ENCODE results near the gene VAC14. TPM values are rescaled to one million over a fixed set of nuclear protein-coding genes. Genes with fewer than 3 reads are reported as not detected.

Gene VAC14
- total RNA-seq, 1 experiment from 2014 or later = 65.5 TPM

GRCh38 chr16:70739389-70739788, 61.6 kb downstream of the VAC14 start:
- ChIA-PET CTCF (no interaction called here), POLR2A (ENCODE audit: unreplicated experiment) (no interaction called here)
- DNase-seq (no peak), ATAC-seq (no peak)
- Histone ChIP-seq H2AFZ (ENCODE audit: low read length) (no peak overlapping the region), H3K9me2 (replicated peaks; ENCODE audit: low read length) (no peaks in the 10 kb centered on the region), H3K4me2 (ENCODE audit: low read length) (no peak overlapping the region), H3K27me3 (ENCODE audit: low read length) (no peaks in the 10 kb centered on the region), H3K79me2 (ENCODE audit: low read length) (no peaks in the 10 kb centered on the region), H3K4me3 (ENCODE audit: low read length) (no peak overlapping the region), H3K27ac (ENCODE audit: low read length) (no peak overlapping the region), H3K9me3 (ENCODE audit: low read length) (no peaks in the 10 kb centered on the region), H4K20me1 (ENCODE audit: low read length) (no peaks in the 10 kb centered on the region), H3K9ac (ENCODE audit: low read length) (no peak overlapping the region), H3F3A (ENCODE audit: low read length, unreplicated experiment) (no peaks in the 10 kb centered on the region), H3K36me3 (ENCODE audit: low read depth, low read length) (peaks cover 8% of the 10 kb centered on the region), H3K4me1 (ENCODE audit: insufficient read depth, low read length) (no peaks in the 10 kb centered on the region)
- no TSS peak for BruUV-seq (replicated peaks)
- TF ChIP-seq EZH2 (IDR thresholded peaks at IDR 0.05; ENCODE audit: low read length, unreplicated experiment) (no peak), EZH2phosphoT487 (IDR thresholded peaks at IDR 0.05; ENCODE audit: borderline replicate concordance, low read length) (no peak), CTCF (conservative IDR thresholded peaks at IDR 0.05; ENCODE audit: low read depth, low read length) (no peak)
- intact Hi-C loops (cut with micrococcal nuclease) = no loop called here

GRCh38 chr16:70738083-70738977, 62.6 kb downstream of the VAC14 start:
- no peaks in the 10 kb centered on the region for H3K9me2 ChIP-seq (replicated peaks; ENCODE audit: low read length)
- no peak overlapping the region for H2AFZ ChIP-seq (ENCODE audit: low read length)
- DNase-seq (peak; percentile 46), ATAC-seq (peak; percentile 72)
- TF ChIP-seq EZH2 (IDR thresholded peaks at IDR 0.05; ENCODE audit: low read length, unreplicated experiment) (no peak), CTCF (conservative IDR thresholded peaks at IDR 0.05; ENCODE audit: low read depth, low read length) (peak; percentile 55), EZH2phosphoT487 (IDR thresholded peaks at IDR 0.05; ENCODE audit: borderline replicate concordance, low read length) (no peak)
- ChIA-PET POLR2A (ENCODE audit: unreplicated experiment) (no interaction called here), CTCF (interaction anchor here (0.6 kb wide), 1 partner anchor 31 kb away, joined by 3 read pairs; no protein-coding TSS in a partner anchor)
- no peaks in the 10 kb centered on the region for H4K20me1 ChIP-seq (ENCODE audit: low read length)
- H3K4me1 ChIP-seq (ENCODE audit: insufficient read depth, low read length) = no peaks in the 10 kb centered on the region
- BruUV-seq (replicated peaks) = no TSS peak
- H3K4me2 ChIP-seq (ENCODE audit: low read length) = no peak overlapping the region
- no peaks in the 10 kb centered on the region for H3K27me3 ChIP-seq (ENCODE audit: low read length)
- H3K27ac ChIP-seq (ENCODE audit: low read length) = no peak overlapping the region
- H3F3A ChIP-seq (ENCODE audit: low read length, unreplicated experiment) = no peaks in the 10 kb centered on the region
- no peak overlapping the region for H3K4me3 ChIP-seq (ENCODE audit: low read length)
- intact Hi-C loops (cut with micrococcal nuclease) = no loop called here
- H3K36me3 ChIP-seq (ENCODE audit: low read depth, low read length) = peaks cover 3% of the 10 kb centered on the region
- no peaks in the 10 kb centered on the region for H3K79me2 ChIP-seq (ENCODE audit: low read length)
- no peak overlapping the region for H3K9ac ChIP-seq (ENCODE audit: low read length)
- no peaks in the 10 kb centered on the region for H3K9me3 ChIP-seq (ENCODE audit: low read length)
